B cell (primary cell): ENCODE data around the gene VENTX. TPM values are rescaled to one million over a fixed set of nuclear protein-coding genes. Genes with fewer than 3 reads are reported as not detected.

Experiments used
- ATAC-seq: fragments of 200-7000 bp; cut with Tn5 transposase; one replicate; pipeline ENCODE4 v1.10.0; 2021; ENCODE audit warnings: low read depth, mild to moderate bottlenecking, moderate number of reproducible peaks, moderate library complexity
- CTCF ChIA-PET: fragments of 350-600 bp; sonication (Branson Sonifier 250); formaldehyde crosslinking; loops from one replicate; lab custom pipeline; 2021; ENCODE audit warnings: antibody characterized with exemption, inconsistent platforms; lab: Charles Lee
- POLR2A ChIA-PET: fragments of 350-600 bp; sonication (Branson Sonifier 250); formaldehyde crosslinking; loops from one replicate; lab custom pipeline; 2021; ENCODE audit warnings: antibody characterized with exemption; lab: Charles Lee
- DNase-seq: peaks from one replicate; pipeline ENCODE4 v3.0.0; 2013
- H2AFZ ChIP-seq: 2 replicates; pipeline ENCODE4 v1.6.1; 2012; ENCODE audit warnings: mild to moderate bottlenecking, low read depth, low read length; ENCODE audit not compliant: insufficient read depth, poor library complexity, severe bottlenecking
- H3K27ac ChIP-seq, 2 donors: 1 replicate in 1 of 2; 2 replicates in 1 of 2; pipeline ENCODE4 v1.5.1; 2012 to 2013; ENCODE audit warnings: low read length in 2 of 2, mild to moderate bottlenecking in 2 of 2, moderate library complexity in 1 of 2
- H3K27me3 ChIP-seq, 4 experiments: fragments of 200-600 bp in 1 of 4; sonication (generic) in 1 of 4; replicated peaks in 1 of 4; 1 replicate in 2 of 4; 2 replicates in 2 of 4; pipeline versions ENCODE4 v1.6.1 to v1.7.0; 2013 to 2016; ENCODE audit warnings: low read length in 3 of 4, mild to moderate bottlenecking in 2 of 4, mixed read lengths in 1 of 4, moderate library complexity in 1 of 4; ENCODE audit not compliant: insufficient read depth in 4 of 4, control insufficient read depth in 3 of 4; ENCODE audit errors: control extremely low read depth in 1 of 4
- H3K36me3 ChIP-seq, 2 experiments: replicated peaks in 1 of 2; 1 replicate in 1 of 2; 2 replicates in 1 of 2; pipeline versions ENCODE4 v1.6.1 to v1.7.1; 2013; ENCODE audit warnings: low read length in 1 of 2; ENCODE audit not compliant: insufficient read depth in 2 of 2, control insufficient read depth in 1 of 2; ENCODE audit errors: control extremely low read depth in 1 of 2, extremely low read depth in 1 of 2
- H3K4me1 ChIP-seq, 2 donors: fragments of 200-600 bp in 1 of 2; sonication (generic) in 1 of 2; 1 replicate in 1 of 2; 2 replicates in 1 of 2; pipeline versions ENCODE4 v1.5.1 to v1.6.1; 2013 to 2017; ENCODE audit warnings: low read length in 2 of 2; ENCODE audit not compliant: control insufficient read depth in 2 of 2, insufficient read depth in 2 of 2
- H3K4me2 ChIP-seq: replicated peaks from 2 replicates; pipeline ENCODE3; 2012; ENCODE audit warnings: mild to moderate bottlenecking, low read depth, low read length; ENCODE audit not compliant: poor library complexity, severe bottlenecking
- H3K4me3 ChIP-seq, 5 experiments: fragments of 200-600 bp in 1 of 5; sonication (generic) in 1 of 5; 1 replicate in 3 of 5; 2 replicates in 2 of 5; pipeline versions ENCODE4 v1.5.1 to v1.7.0; 2011 to 2016; ENCODE audit warnings: low read length in 4 of 5, mild to moderate bottlenecking in 4 of 5, low read depth in 2 of 5, control low read depth in 1 of 5, moderate library complexity in 1 of 5; ENCODE audit not compliant: insufficient read depth in 1 of 5; ENCODE audit errors: control extremely low read depth in 1 of 5, extremely low read depth in 1 of 5
- H3K79me2 ChIP-seq: fragments of 200-600 bp; sonication (generic); one replicate; pipeline ENCODE4 v1.6.0; 2016; ENCODE audit warnings: low read length; ENCODE audit not compliant: control insufficient read depth, insufficient read depth
- H3K9ac ChIP-seq: fragments of 200-600 bp; sonication (generic); 2 replicates; pipeline ENCODE4 v1.6.1; 2017; ENCODE audit warnings: mild to moderate bottlenecking, low read length, moderate library complexity
- H3K9me3 ChIP-seq, 3 donors: one replicate each; pipeline versions ENCODE4 v1.6.1 to v1.7.1; 2013; ENCODE audit warnings: low read length in 2 of 3; ENCODE audit not compliant: control insufficient read depth in 2 of 3, insufficient read depth in 1 of 3; ENCODE audit errors: control extremely low read depth in 1 of 3
- H4K20me1 ChIP-seq: 2 replicates; pipeline ENCODE4 v1.6.0; 2012; ENCODE audit warnings: mild to moderate bottlenecking, low read length; ENCODE audit not compliant: insufficient read depth, control insufficient read depth, poor library complexity, severe bottlenecking
- H3K27ac Mint-ChIP-seq: one replicate; pipeline ENCODE4 v1.8.0; 2021; ENCODE audit warnings: mixed read lengths
- H3K27me3 Mint-ChIP-seq: one replicate; pipeline ENCODE4 v1.8.0; 2021; ENCODE audit warnings: mixed read lengths
- H3K4me1 Mint-ChIP-seq: one replicate; pipeline ENCODE4 v1.8.0; 2021; ENCODE audit warnings: mixed read lengths
- H3K4me3 Mint-ChIP-seq: one replicate; pipeline ENCODE4 v1.8.0; 2021; ENCODE audit warnings: mixed read lengths
- H3K9me3 Mint-ChIP-seq: one replicate; pipeline ENCODE4 v1.8.0; 2022; ENCODE audit warnings: mixed read lengths; ENCODE audit not compliant: insufficient read depth
- CTCF ChIP-seq: fragments of 200-600 bp; IDR thresholded peaks from one replicate; pipeline ENCODE4 v1.8.0; 2022; ENCODE audit warnings: antibody characterized with exemption, mild to moderate bottlenecking
- EZH2 ChIP-seq: IDR thresholded peaks from 2 replicates; pipeline ENCODE4 v1.6.1; 2012; ENCODE audit warnings: borderline replicate concordance, low read depth, mild to moderate bottlenecking, moderate library complexity, low read length; ENCODE audit not compliant: insufficient read depth, poor library complexity, severe bottlenecking
- WGBS: methylation state at CpG from one replicate; pipeline ENCODE4 v1.1.5; 2013; ENCODE audit warnings: missing lambda C conversion rate; ENCODE audit not compliant: insufficient coverage; 5-methylcytosine and 5-hydroxymethylcytosine counted together
- intact Hi-C: fragments of 100-400 bp; cut with micrococcal nuclease; formaldehyde crosslinking; loops from one replicate; pipeline ENCODE4 v1.10.0; 2022
- polyA plus RNA-seq: library from polyadenylated mRNA; depleted of rRNA; stranded (reverse); fragments of >200 nt; gene quantifications from 2 replicates; pipeline ENCODE4 v1.2.3, GENCODE V29; 2012
- total RNA-seq, 2 donors: library from RNA; stranded (reverse); fragments of 120-200 nt in 1 of 2; gene quantifications; 1 replicate in 1 of 2; 2 replicates in 1 of 2; pipeline versions ENCODE4 v1.2.3 to v1.2.4, GENCODE V29; 2013 to 2022

Gene VENTX
- total and polyA plus RNA-seq, 2 donors (not counting 1 experiment from before 2014, with no cell fraction given) = 0.82 TPM; not detected in 1

GRCh38 chr10:133267829-133268228 lies 30.2 kb downstream of the VENTX start:
- Mint-ChIP-seq H3K4me3 (no peak overlapping the region), H3K27me3 (no peaks in the 10 kb centered on the region), H3K4me1 (peaks cover 28% of the 10 kb centered on the region), H3K27ac (no peak overlapping the region), H3K9me3 (no peaks in the 10 kb centered on the region)
- no peak for TF ChIP-seq EZH2
- no peak for TF ChIP-seq CTCF
- CTCF ChIA-PET = no interaction called here
- intact Hi-C loops = no loop called here
- Histone ChIP-seq H3K36me3 (peaks cover 0 to 59% of the 10 kb centered on the region in 2 experiments), H3K27ac (no peak overlapping the region), H3K9me3 (no peaks in the 10 kb centered on the region), H2AFZ (no peak overlapping the region), H3K4me1 (peaks cover 13 to 24% of the 10 kb centered on the region in 2 donors), H3K9ac (no peak overlapping the region), H3K4me2 (no peak overlapping the region), H3K27me3 (no peaks in the 10 kb centered on the region), H4K20me1 (peaks cover 23% of the 10 kb centered on the region), H3K4me3 (no peak overlapping the region), H3K79me2 (no peaks in the 10 kb centered on the region)
- WGBS = 98% methylated on average over 19 of the region's 22 CpGs
- POLR2A ChIA-PET = no interaction called here
- ATAC-seq (no peak), DNase-seq (no peak)

- Histone ChIP-seq H3K4me1 (peaks cover 12 to 22% of the 10 kb centered on the region in 2 donors), H3K4me3 (no peak overlapping the region), H3K27me3 (no peaks in the 10 kb centered on the region), H3K79me2 (no peaks in the 10 kb centered on the region), H3K9ac (no peak overlapping the region), H2AFZ (no peak overlapping the region), H3K9me3 (no peaks in the 10 kb centered on the region), H3K27ac (no peak overlapping the region), H3K36me3 (peaks cover 0 to 64% of the 10 kb centered on the region in 2 experiments), H3K4me2 (no peak overlapping the region), H4K20me1 (peaks cover 30% of the 10 kb centered on the region)
- Mint-ChIP-seq H3K27ac (no peak overlapping the region), H3K4me3 (no peak overlapping the region), H3K27me3 (no peaks in the 10 kb centered on the region), H3K9me3 (no peaks in the 10 kb centered on the region), H3K4me1 (peaks cover 21% of the 10 kb centered on the region)
- CTCF ChIA-PET = no interaction called here
- DNase-seq (no peak), ATAC-seq (no peak)
- 96% methylated on average over 22 of the region's 22 CpGs for WGBS
- POLR2A ChIA-PET = no interaction called here
- intact Hi-C loops = no loop called here
- TF ChIP-seq CTCF (no peak), EZH2 (no peak)
Measured at GRCh38 chr10:133268532-133268931, 30.9 kb downstream of the VENTX start.
